PC-9 (cell line): ENCODE data around the gene DBX1. TPM values are rescaled to one million over a fixed set of nuclear protein-coding genes. Genes with fewer than 3 reads are reported as not detected.

Experiments
- Bru-seq: library from RNA; stranded (reverse); fragments of 400-500 nt; gene quantifications from one replicate; lab custom pipeline; 2021; lab: Mats Ljungman, UMichigan
- BruChase-seq, 2 experiments: library from RNA; stranded (reverse); fragments of 400-500 nt; gene quantifications; one replicate each; lab custom pipeline; 2021; lab: Mats Ljungman, UMichigan
- BruUV-seq: library from RNA; stranded (reverse); fragments of 400-500 nt; replicated peaks from 2 replicates; lab custom pipeline; 2021; lab: Mats Ljungman, UMichigan
- CTCF ChIA-PET: fragments of 300-600 bp; sonication (Branson Sonifier 250); formaldehyde crosslinking; loops from one replicate; lab custom pipeline; 2022; ENCODE audit warnings: antibody characterized with exemption; lab: Charles Lee
- POLR2A ChIA-PET: fragments of 300-600 bp; sonication (Branson Sonifier 250); formaldehyde crosslinking; loops from one replicate; lab custom pipeline; 2022; ENCODE audit warnings: antibody characterized with exemption; ENCODE audit not compliant: unreplicated experiment; lab: Charles Lee
- DNase-seq, 2 experiments: peaks; one replicate each; pipeline versions ENCODE4 v3.0.0 to v3.0.0-alpha.2; 2015 to 2022; ENCODE audit warnings: mixed read lengths in 1 of 2
- H2AFZ ChIP-seq: fragments of 200-600 bp; sonication (generic); 2 replicates; pipeline ENCODE4 v1.8.1; 2017; ENCODE audit warnings: antibody characterized with exemption
- H3F3A ChIP-seq: fragments of 200-600 bp; sonication (generic); 2 replicates; pipeline ENCODE4 v1.8.1; 2017; ENCODE audit warnings: antibody characterized with exemption, mild to moderate bottlenecking, low read depth; ENCODE audit not compliant: insufficient read depth
- H3K27ac ChIP-seq: fragments of 200-600 bp; sonication (generic); 2 replicates; pipeline ENCODE4 v1.6.1; 2016; ENCODE audit warnings: mixed run types
- H3K27me3 ChIP-seq: fragments of 200-600 bp; sonication (generic); 2 replicates; pipeline ENCODE4 v1.6.1; 2016; ENCODE audit warnings: low read depth, mixed run types; ENCODE audit not compliant: insufficient read depth
- H3K36me3 ChIP-seq: fragments of 200-600 bp; sonication (generic); 2 replicates; pipeline ENCODE4 v1.6.1; 2016; ENCODE audit warnings: low read depth, mixed run types
- H3K4me1 ChIP-seq: fragments of 200-600 bp; sonication (generic); replicated peaks from 2 replicates; pipeline ENCODE4 v1.6.1; 2016; ENCODE audit warnings: mixed run types; ENCODE audit not compliant: insufficient read depth
- H3K4me2 ChIP-seq: fragments of 200-600 bp; sonication (generic); 2 replicates; pipeline ENCODE4 v1.6.1; 2017; ENCODE audit warnings: mixed run types
- H3K4me3 ChIP-seq: fragments of 200-600 bp; sonication (generic); 2 replicates; pipeline ENCODE4 v1.6.1; 2016; ENCODE audit warnings: mixed run types
- H3K79me2 ChIP-seq: fragments of 200-600 bp; sonication (generic); 2 replicates; pipeline ENCODE4 v1.6.1; 2017; ENCODE audit warnings: low read depth, mixed run types
- H3K9me2 ChIP-seq: fragments of 200-600 bp; sonication (generic); 2 replicates; pipeline ENCODE4 v1.8.1; 2017; ENCODE audit warnings: mild to moderate bottlenecking; ENCODE audit not compliant: insufficient read depth
- H3K9me3 ChIP-seq: fragments of 200-600 bp; sonication (generic); 2 replicates; pipeline ENCODE4 v1.8.1; 2016; ENCODE audit warnings: low read depth; ENCODE audit not compliant: insufficient read depth
- H4K20me1 ChIP-seq: fragments of 200-600 bp; sonication (generic); 2 replicates; pipeline ENCODE4 v1.8.1; 2017; ENCODE audit not compliant: insufficient read depth
- EZH2 ChIP-seq: fragments of 200-600 bp; sonication (generic); IDR thresholded peaks from 2 replicates; pipeline ENCODE4 v1.8.0; 2017; ENCODE audit warnings: antibody characterized with exemption, low read depth
- intact Hi-C: fragments of 100-400 bp; cut with micrococcal nuclease; formaldehyde crosslinking; loops from one replicate; pipeline ENCODE4 v1.10.0; 2022; ENCODE audit not compliant: unreplicated experiment
- long read RNA-seq: library from polyadenylated mRNA; stranded (forward); transcript quantifications from one replicate; pipeline ENCODE4 v2.0.0, GENCODE V29; 2022
- total RNA-seq: library from RNA; stranded (reverse); gene quantifications from 2 replicates; pipeline ENCODE4 v1.2.3, GENCODE V29; 2021
- TF ChIP-seq, protein P1 (sequence below): fragments of 200-600 bp; sonication (generic); conservative IDR thresholded peaks from 2 replicates; pipeline ENCODE4 v1.6.1; 2017; ENCODE audit warnings: mixed run types, antibody characterized with exemption, mild to moderate bottlenecking, moderate library complexity

The DBX1 gene, protein sequence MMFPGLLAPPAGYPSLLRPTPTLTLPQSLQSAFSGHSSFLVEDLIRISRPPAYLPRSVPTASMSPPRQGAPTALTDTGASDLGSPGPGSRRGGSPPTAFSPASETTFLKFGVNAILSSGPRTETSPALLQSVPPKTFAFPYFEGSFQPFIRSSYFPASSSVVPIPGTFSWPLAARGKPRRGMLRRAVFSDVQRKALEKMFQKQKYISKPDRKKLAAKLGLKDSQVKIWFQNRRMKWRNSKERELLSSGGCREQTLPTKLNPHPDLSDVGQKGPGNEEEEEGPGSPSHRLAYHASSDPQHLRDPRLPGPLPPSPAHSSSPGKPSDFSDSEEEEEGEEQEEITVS
- total RNA-seq = not detected in 2 replicates
- Bru-seq, nascent RNA = not detected
- BruChase-seq, experiment 1, labeled RNA remaining after a 2-hour chase = not detected
- not detected for BruChase-seq, experiment 2, labeled RNA remaining after a 6-hour chase
- long read RNA-seq = 0 reads

DNA sequence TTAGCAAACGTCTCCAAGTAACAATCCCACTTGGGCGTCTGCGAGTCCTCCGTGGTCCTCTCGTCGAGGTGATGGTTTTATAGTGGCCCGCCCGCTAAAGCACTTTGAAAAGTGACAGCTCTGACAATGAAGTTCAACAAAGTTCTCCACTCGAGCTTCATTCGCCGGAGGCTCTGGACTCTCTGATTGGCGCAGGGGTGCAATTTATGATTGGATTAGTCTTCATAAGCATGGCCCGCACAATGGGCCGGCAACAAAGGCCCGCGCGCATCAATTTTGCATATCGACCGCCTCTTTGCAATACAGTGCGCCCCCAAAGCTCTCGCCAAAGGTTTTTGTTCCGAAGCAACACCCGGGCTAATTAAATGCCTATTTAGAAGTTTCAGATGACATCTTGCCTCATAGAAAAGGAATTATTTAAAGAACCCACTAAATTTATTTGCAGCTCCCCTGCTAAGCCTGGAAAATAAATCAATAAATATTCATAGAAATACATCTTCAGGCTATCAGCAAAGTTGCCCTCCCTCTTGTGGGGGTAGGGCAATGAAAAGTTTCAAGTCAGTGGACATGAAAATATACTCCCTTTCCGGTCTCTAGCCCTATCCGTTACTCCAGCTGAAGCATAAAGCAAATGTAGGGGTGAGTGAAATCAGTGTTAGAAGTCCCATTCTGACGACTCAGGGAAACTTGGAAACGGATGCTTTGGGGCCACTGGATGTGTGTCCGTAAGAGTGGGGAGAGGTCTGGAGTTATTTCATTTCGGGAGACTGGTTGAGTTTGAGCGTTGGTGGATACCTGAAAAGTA lies at the start of gene DBX1:
Gene DBX1, minus strand, starts transcription at position 51 of the 805 bp plus-strand sequence. CDS start 151 bp downstream, outside the sequence.
- Histone ChIP-seq H3F3A (no peaks in the 10 kb centered on the region), H4K20me1 (no peaks in the 10 kb centered on the region), H3K4me2 (no peak within 1 kb of the TSS), H3K79me2 (no peaks in the 10 kb centered on the region), H3K4me3 (no peak within 1 kb of the TSS), H3K9me3 (no peaks in the 10 kb centered on the region), H3K36me3 (no peaks in the 10 kb centered on the region), H3K27me3 (peaks cover 69% of the 10 kb centered on the region), H3K27ac (no peak within 1 kb of the TSS), H3K4me1 (no peaks in the 10 kb centered on the region), H2AFZ (no peak within 1 kb of the TSS), H3K9me2 (no peaks in the 10 kb centered on the region)
- intact Hi-C loops = no loop called here
- TF ChIP-seq EZH2 = no peak
- TF ChIP-seq, protein P1, sequence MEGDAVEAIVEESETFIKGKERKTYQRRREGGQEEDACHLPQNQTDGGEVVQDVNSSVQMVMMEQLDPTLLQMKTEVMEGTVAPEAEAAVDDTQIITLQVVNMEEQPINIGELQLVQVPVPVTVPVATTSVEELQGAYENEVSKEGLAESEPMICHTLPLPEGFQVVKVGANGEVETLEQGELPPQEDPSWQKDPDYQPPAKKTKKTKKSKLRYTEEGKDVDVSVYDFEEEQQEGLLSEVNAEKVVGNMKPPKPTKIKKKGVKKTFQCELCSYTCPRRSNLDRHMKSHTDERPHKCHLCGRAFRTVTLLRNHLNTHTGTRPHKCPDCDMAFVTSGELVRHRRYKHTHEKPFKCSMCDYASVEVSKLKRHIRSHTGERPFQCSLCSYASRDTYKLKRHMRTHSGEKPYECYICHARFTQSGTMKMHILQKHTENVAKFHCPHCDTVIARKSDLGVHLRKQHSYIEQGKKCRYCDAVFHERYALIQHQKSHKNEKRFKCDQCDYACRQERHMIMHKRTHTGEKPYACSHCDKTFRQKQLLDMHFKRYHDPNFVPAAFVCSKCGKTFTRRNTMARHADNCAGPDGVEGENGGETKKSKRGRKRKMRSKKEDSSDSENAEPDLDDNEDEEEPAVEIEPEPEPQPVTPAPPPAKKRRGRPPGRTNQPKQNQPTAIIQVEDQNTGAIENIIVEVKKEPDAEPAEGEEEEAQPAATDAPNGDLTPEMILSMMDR = no peak
- CTCF ChIA-PET = no interaction called here
- DNase-seq = no peak
- POLR2A ChIA-PET = no interaction called here
- BruUV-seq = no TSS peak

DNA sequence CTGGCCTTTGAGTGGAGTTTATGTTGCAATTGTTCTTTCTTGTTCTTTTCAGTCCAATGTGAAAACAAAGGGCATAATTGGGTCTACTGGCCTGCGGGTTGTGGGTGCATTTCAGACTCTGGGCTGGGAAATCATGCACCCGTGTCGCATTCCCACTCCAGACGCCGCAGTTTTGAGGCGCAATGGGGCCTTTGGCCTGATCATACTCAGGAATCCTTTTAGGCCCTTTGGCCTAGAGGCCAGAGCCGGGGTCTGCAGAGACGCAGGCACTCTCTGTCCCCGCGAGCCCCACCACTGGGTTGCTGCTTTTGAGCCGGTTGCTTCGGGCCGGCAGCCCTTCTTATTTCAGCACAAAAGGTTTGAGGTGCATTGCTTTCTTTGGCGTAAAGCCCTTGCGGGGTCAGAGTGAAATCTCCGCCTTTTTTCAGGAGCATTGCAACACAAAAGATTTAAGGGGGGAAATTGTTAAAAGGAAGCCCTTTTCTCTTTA lies 48.4 kb upstream of the DBX1 start:
- POLR2A ChIA-PET = no interaction called here
- Histone ChIP-seq H3K27me3 (peaks cover 77% of the 10 kb centered on the region), H3K27ac (no peak overlapping the region), H3K4me3 (no peak overlapping the region), H2AFZ (no peak overlapping the region), H3K36me3 (no peaks in the 10 kb centered on the region), H4K20me1 (no peaks in the 10 kb centered on the region), H3K4me1 (no peaks in the 10 kb centered on the region), H3K9me2 (no peaks in the 10 kb centered on the region), H3K9me3 (no peaks in the 10 kb centered on the region), H3K4me2 (no peak overlapping the region), H3F3A (no peaks in the 10 kb centered on the region), H3K79me2 (no peaks in the 10 kb centered on the region)
- DNase-seq = no peak
- CTCF ChIA-PET = no interaction called here
- intact Hi-C loops = no loop called here
- no TSS peak for BruUV-seq
- no peak for TF ChIP-seq EZH2
- TF ChIP-seq, protein P1 = no peak

DNA sequence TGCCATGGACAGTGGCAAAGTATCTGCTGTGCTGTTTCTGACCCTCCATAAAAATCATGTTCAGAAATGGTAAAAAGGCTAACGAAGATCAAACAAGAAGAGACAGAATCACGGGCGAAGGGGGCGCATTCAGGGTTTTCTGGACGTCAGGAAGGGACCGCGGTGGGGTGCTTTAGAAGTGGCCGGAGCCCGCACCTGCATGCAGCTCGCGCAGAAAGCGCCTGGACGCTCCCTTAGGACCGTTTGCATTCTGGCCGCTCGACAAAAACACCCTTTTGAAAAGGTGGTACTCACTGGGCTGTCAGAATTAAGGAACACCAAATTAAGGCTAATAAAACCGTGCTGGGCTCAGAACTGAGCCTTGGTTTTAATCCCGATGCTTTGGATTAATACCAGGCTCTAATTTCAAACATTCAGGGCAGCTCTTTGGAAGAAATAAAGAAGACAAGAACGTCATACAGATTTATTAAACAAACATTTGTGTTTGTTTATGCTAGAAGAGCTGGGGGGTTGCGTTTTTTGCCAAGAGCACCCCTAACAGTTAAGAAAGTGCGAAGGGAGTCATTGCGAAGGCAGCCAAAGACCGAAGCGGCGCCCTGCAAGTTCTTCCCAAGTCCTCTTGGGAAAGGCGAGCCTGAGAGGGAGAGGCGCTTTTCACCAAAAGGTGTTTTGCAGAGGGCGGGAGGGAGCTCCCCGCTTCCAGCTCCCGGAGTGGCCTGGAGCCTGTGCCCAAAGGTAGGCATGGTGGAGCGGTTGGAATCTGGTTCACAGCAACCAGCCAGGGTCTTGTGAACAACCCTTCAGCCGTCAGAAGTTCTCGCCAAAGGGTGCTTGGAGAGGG lies 47.7 kb upstream of the DBX1 start:
- TF ChIP-seq EZH2 = no peak
- TF ChIP-seq, protein P1 = no peak
- Histone ChIP-seq H3K36me3 (no peaks in the 10 kb centered on the region), H3F3A (no peaks in the 10 kb centered on the region), H3K4me1 (no peaks in the 10 kb centered on the region), H3K9me3 (no peaks in the 10 kb centered on the region), H3K27me3 (peaks cover 71% of the 10 kb centered on the region), H4K20me1 (no peaks in the 10 kb centered on the region), H3K4me2 (no peak overlapping the region), H3K9me2 (no peaks in the 10 kb centered on the region), H3K27ac (no peak overlapping the region), H3K79me2 (no peaks in the 10 kb centered on the region), H3K4me3 (no peak overlapping the region), H2AFZ (no peak overlapping the region)
- no peak for DNase-seq
- no TSS peak for BruUV-seq
- intact Hi-C loops = no loop called here
- CTCF ChIA-PET = no interaction called here
- POLR2A ChIA-PET = no interaction called here
